HUES64 (cell line): ENCODE results near the gene MTAP.

Source experiments
- H3K27ac ChIP-seq: 2 replicates; pipeline ENCODE4 v1.7.0; 2013; ENCODE audit warnings: low read depth, low read length, inconsistent platforms
- H3K27me3 ChIP-seq: 2 replicates; pipeline ENCODE4 v1.6.1; 2013; ENCODE audit warnings: mild to moderate bottlenecking, low read length; ENCODE audit not compliant: insufficient read depth
- H3K36me3 ChIP-seq: 2 replicates; pipeline ENCODE4 v1.6.1; 2013; ENCODE audit warnings: mild to moderate bottlenecking, low read length; ENCODE audit not compliant: insufficient read depth
- H3K4me1 ChIP-seq: 2 replicates; pipeline ENCODE4 v1.6.1; 2013; ENCODE audit warnings: mild to moderate bottlenecking, low read length, moderate library complexity; ENCODE audit not compliant: insufficient read depth
- H3K4me3 ChIP-seq: 2 replicates; pipeline ENCODE4 v1.5.1; 2013; ENCODE audit warnings: mild to moderate bottlenecking, low read length, moderate library complexity
- H3K9ac ChIP-seq: 2 replicates; pipeline ENCODE4 v1.6.1; 2013; ENCODE audit warnings: mild to moderate bottlenecking, low read depth, low read length
- H3K9me3 ChIP-seq: 2 replicates; pipeline ENCODE4 v1.6.1; 2013; ENCODE audit warnings: low read depth, low read length; ENCODE audit not compliant: insufficient read depth
- WGBS: fragments of 150-250, 120-280 bp; methylation state at CpG from one replicate; pipeline ENCODE4 v1.1.7; 2013; ENCODE audit warnings: missing lambda C conversion rate; 5-methylcytosine and 5-hydroxymethylcytosine counted together

Gene MTAP

GRCh38 chr9:21883642-21884041, 81.2 kb downstream of the MTAP start:
- Histone ChIP-seq H3K36me3 (peaks cover 8% of the 10 kb centered on the region; the same call in 1 of the 2 replicates), H3K27me3 (no peaks in the 10 kb centered on the region), H3K4me3 (no peak overlapping the region), H3K4me1 (no peaks in the 10 kb centered on the region; the same call in 1 of the 2 replicates), H3K9me3 (peaks cover 2% of the 10 kb centered on the region; the same call in 1 of the 2 replicates), H3K27ac (no peak overlapping the region), H3K9ac (no peak overlapping the region)
- WGBS: 82% methylated on average over 3 of the region's 3 CpGs

- no peaks in the 10 kb centered on the region for H3K4me1 ChIP-seq
- H3K9me3 ChIP-seq: peaks cover 28% of the 10 kb centered on the region; the same call in 1 of the 2 replicates
- H3K27me3 ChIP-seq: no peaks in the 10 kb centered on the region
- WGBS: 96% methylated on average over 1 of the region's 1 CpG
- no peak overlapping the region for H3K27ac ChIP-seq
- H3K4me3 ChIP-seq: no peak overlapping the region
- peaks cover 13% of the 10 kb centered on the region; the same call in 1 of the 2 replicates for H3K36me3 ChIP-seq
- no peak overlapping the region for H3K9ac ChIP-seq
Measured at GRCh38 chr9:21889673-21890072, 87.2 kb downstream of the MTAP start.

GRCh38 chr9:21890696-21891095, 88.3 kb downstream of the MTAP start:
- Histone ChIP-seq H3K27me3 (no peaks in the 10 kb centered on the region), H3K9ac (no peak overlapping the region), H3K27ac (no peak overlapping the region), H3K36me3 (peaks cover 13% of the 10 kb centered on the region; the same call in 1 of the 2 replicates), H3K9me3 (peaks cover 35% of the 10 kb centered on the region; the same call in 1 of the 2 replicates), H3K4me3 (no peak overlapping the region), H3K4me1 (no peaks in the 10 kb centered on the region)
- 91% methylated on average over 5 of the region's 5 CpGs for whole genome bisulfite sequencing

- no peaks in the 10 kb centered on the region for H3K36me3 ChIP-seq
- no peak overlapping the region for H3K9ac ChIP-seq
- no peaks in the 10 kb centered on the region for H3K4me1 ChIP-seq
- no peak overlapping the region for H3K27ac ChIP-seq
- H3K4me3 ChIP-seq: no peak overlapping the region
- 100% methylated on average over 1 of the region's 1 CpG for WGBS
- no peaks in the 10 kb centered on the region for H3K27me3 ChIP-seq
- 0 out of 2 replicates have a peak, but pooled peaks cover 2% of the 10 kb centered on the region for H3K9me3 ChIP-seq
Measured at GRCh38 chr9:21901546-21901945, 99.1 kb downstream of the MTAP start.

- Histone ChIP-seq H3K27ac (no peak overlapping the region), H3K9ac (no peak overlapping the region), H3K36me3 (no peaks in the 10 kb centered on the region), H3K4me1 (no peaks in the 10 kb centered on the region), H3K9me3 (0 out of 2 replicates have a peak, but pooled peaks cover 2% of the 10 kb centered on the region), H3K4me3 (no peak overlapping the region), H3K27me3 (no peaks in the 10 kb centered on the region)
- WGBS: 93% methylated on average over 1 of the region's 1 CpG
Measured at GRCh38 chr9:21902136-21902535, 99.7 kb downstream of the MTAP start.

GRCh38 chr9:21903380-21903965, 101.0 kb downstream of the MTAP start:
- Histone ChIP-seq H3K36me3 (no peaks in the 10 kb centered on the region), H3K4me3 (no peak overlapping the region), H3K27me3 (no peaks in the 10 kb centered on the region), H3K27ac (no peak overlapping the region), H3K9me3 (0 out of 2 replicates have a peak, but pooled peaks cover 2% of the 10 kb centered on the region), H3K4me1 (no peaks in the 10 kb centered on the region), H3K9ac (no peak overlapping the region)
- 90% methylated on average over 7 of the region's 7 CpGs for WGBS

GRCh38 chr9:21904371-21904770, 101.9 kb downstream of the MTAP start:
- no peaks in the 10 kb centered on the region for H3K4me1 ChIP-seq
- no peaks in the 10 kb centered on the region for H3K36me3 ChIP-seq
- no peak overlapping the region for H3K4me3 ChIP-seq
- H3K9ac ChIP-seq: no peak overlapping the region
- WGBS: 86% methylated on average over 3 of the region's 4 CpGs
- H3K9me3 ChIP-seq: 0 out of 2 replicates have a peak, but pooled peaks cover 7% of the 10 kb centered on the region
- H3K27ac ChIP-seq: no peak overlapping the region
- H3K27me3 ChIP-seq: no peaks in the 10 kb centered on the region

GRCh38 chr9:21904776-21905175, 102.3 kb downstream of the MTAP start:
- Histone ChIP-seq H3K36me3 (no peaks in the 10 kb centered on the region), H3K9ac (no peak overlapping the region), H3K4me1 (no peaks in the 10 kb centered on the region), H3K9me3 (0 out of 2 replicates have a peak, but pooled peaks cover 7% of the 10 kb centered on the region), H3K4me3 (no peak overlapping the region), H3K27ac (no peak overlapping the region), H3K27me3 (no peaks in the 10 kb centered on the region)
- 76% methylated on average over 3 of the region's 3 CpGs for WGBS

- Histone ChIP-seq H3K9me3 (0 out of 2 replicates have a peak, but pooled peaks cover 7% of the 10 kb centered on the region), H3K4me3 (no peak overlapping the region), H3K36me3 (no peaks in the 10 kb centered on the region), H3K4me1 (no peaks in the 10 kb centered on the region), H3K27me3 (no peaks in the 10 kb centered on the region), H3K27ac (no peak overlapping the region), H3K9ac (no peak overlapping the region)
- 93% methylated on average over 3 of the region's 4 CpGs for WGBS
Measured at GRCh38 chr9:21906213-21906612, 103.8 kb downstream of the MTAP start.

GRCh38 chr9:21906881-21907280, 104.4 kb downstream of the MTAP start:
- H3K9ac ChIP-seq: no peak overlapping the region
- 95% methylated on average over 3 of the region's 3 CpGs for WGBS
- no peak overlapping the region for H3K27ac ChIP-seq
- no peaks in the 10 kb centered on the region for H3K36me3 ChIP-seq
- no peaks in the 10 kb centered on the region for H3K27me3 ChIP-seq
- H3K4me1 ChIP-seq: no peaks in the 10 kb centered on the region
- 0 out of 2 replicates have a peak, but pooled peaks cover 7% of the 10 kb centered on the region for H3K9me3 ChIP-seq
- H3K4me3 ChIP-seq: no peak overlapping the region

GRCh38 chr9:21919377-21920362, 117.2 kb downstream of the MTAP start:
- no peak overlapping the region for H3K27ac ChIP-seq
- 79% methylated on average over 3 of the region's 4 CpGs for WGBS
- H3K36me3 ChIP-seq: no peaks in the 10 kb centered on the region
- peaks cover 6% of the 10 kb centered on the region; the same call in 1 of the 2 replicates for H3K4me1 ChIP-seq
- H3K9me3 ChIP-seq: no peaks in the 10 kb centered on the region
- H3K4me3 ChIP-seq: no peak overlapping the region
- H3K9ac ChIP-seq: no peak overlapping the region
- no peaks in the 10 kb centered on the region for H3K27me3 ChIP-seq
